Astrocyte of the spinal cord (primary cell): ENCODE data around the gene OR7G3.

Experiments
- DNase-seq: peaks from one replicate; pipeline ENCODE4 v3.0.0; 2011; ENCODE audit warnings: low read depth, low spot score
- H3K4me3 ChIP-seq: 2 replicates; pipeline ENCODE4 v1.5.1; 2011; ENCODE audit warnings: low read depth, mild to moderate bottlenecking, low read length, moderate library complexity
- CTCF ChIP-seq: IDR thresholded peaks from 2 replicates; pipeline ENCODE4 v1.5.1; 2012; ENCODE audit warnings: low read depth, mild to moderate bottlenecking, low read length, inconsistent platforms
- in situ Hi-C: cut with HindIII; loops from 2 replicates; pipeline ENCODE4 v1.10.0; 2017; ENCODE audit warnings: low sequenced_read_pairs

OR7G3 gene

DNA sequence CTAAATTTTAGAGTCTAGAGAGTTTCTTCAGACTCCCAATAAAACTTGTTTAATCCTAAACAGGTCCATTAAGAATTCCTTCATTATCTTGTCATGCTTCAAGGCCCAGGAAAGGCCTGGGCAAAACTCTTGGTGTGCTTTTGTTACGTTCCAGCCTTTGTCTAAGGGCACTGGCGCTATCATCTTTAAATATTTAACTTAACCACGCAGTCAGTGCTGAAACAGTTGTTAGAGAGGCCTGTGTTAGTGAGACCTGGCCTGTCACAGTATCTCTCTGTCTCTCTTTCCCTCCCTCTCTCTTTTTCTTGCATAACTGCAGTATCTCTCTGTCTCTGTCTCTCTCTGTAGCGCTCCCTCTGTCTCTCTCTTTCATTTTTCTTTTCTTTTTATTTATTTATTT lies 48.1 kb downstream of the OR7G3 start:
- H3K4me3 ChIP-seq: no peak overlapping the region
- in situ Hi-C loops: no loop called here
- TF ChIP-seq CTCF: no peak
- DNase-seq: no peak

- TF ChIP-seq CTCF: no peak
- DNase-seq: no peak
- in situ Hi-C loops: no loop called here
- no peak overlapping the region for H3K4me3 ChIP-seq
These were observed 49.8 kb downstream of the OR7G3 start for GRCh38 chr19:9076901-9077300.
